ENCODE results near the gene CLIC3.
A peak's percentile ranks its signal among the peaks of the same experiment; 100 is the strongest.
"Not testable (repeated sequence)": the region's sequence is repeated elsewhere in the genome, so short reads cannot be mapped to it uniquely, and the experiment has no call there.

Gene CLIC3

DNA sequence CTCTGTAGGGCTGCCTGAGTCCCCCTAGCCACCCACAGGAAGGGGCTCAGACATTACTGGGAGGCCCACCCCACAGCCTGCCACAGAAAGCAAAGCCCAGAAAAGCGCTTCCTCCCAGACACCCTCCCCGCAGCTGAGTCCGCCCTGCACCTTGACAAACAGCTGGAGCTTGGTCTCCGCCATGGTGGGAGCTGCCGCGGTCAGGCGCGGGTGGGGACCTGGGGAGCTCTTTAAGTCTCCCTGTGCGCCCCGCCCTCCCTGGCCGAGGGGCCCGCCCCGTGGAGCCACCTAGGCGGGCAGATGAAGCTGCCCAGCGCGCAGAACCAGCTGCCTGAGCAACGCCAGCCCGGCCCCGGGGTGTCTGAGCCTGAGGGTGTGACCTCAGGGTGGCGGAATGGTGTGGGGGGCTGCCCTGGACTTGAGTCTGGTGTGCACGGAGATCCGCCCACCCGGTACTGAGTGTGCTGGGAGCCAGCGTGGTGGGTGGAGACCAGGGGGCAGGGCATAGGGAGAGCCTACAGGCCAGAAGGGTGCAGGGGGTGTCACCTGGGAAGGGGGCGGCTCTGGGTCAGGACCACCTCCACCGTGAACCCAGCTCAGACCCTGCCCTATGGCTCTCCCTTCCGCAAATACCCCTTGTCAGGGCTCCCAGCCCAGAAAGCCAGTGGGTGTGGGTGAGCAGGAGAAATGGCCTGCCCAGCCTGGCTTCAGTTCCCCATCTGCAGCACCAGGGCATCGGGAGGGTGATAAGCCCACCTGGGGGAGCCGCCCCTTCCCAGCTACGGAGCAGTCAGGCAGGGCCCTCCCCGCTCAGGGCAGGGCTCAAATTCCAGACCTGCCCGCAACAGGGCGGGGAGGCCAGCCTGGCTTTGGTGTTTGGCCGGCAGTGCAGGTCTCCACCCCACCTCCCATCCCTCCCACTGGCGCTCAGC is at the start of gene CLIC3:
TSS of gene CLIC3 (minus strand) at position 208 of the 932 bp plus-strand sequence. CDS start at position 183, 25 bp downstream.
- DNase-seq, result no peak

- DNase-seq, result peak in 1 of 2 experiments; percentile 43
Observed at GRCh38 chr9:137045294-137046087, 49.1 kb upstream of the CLIC3 start.

- DNase-seq, result no peak
Observed at GRCh38 chr9:137044502-137045177, 48.3 kb upstream of the CLIC3 start.

GRCh38 chr9:137044037-137044436 is 47.7 kb upstream of the CLIC3 start:
- no peak for DNase-seq

DNA sequence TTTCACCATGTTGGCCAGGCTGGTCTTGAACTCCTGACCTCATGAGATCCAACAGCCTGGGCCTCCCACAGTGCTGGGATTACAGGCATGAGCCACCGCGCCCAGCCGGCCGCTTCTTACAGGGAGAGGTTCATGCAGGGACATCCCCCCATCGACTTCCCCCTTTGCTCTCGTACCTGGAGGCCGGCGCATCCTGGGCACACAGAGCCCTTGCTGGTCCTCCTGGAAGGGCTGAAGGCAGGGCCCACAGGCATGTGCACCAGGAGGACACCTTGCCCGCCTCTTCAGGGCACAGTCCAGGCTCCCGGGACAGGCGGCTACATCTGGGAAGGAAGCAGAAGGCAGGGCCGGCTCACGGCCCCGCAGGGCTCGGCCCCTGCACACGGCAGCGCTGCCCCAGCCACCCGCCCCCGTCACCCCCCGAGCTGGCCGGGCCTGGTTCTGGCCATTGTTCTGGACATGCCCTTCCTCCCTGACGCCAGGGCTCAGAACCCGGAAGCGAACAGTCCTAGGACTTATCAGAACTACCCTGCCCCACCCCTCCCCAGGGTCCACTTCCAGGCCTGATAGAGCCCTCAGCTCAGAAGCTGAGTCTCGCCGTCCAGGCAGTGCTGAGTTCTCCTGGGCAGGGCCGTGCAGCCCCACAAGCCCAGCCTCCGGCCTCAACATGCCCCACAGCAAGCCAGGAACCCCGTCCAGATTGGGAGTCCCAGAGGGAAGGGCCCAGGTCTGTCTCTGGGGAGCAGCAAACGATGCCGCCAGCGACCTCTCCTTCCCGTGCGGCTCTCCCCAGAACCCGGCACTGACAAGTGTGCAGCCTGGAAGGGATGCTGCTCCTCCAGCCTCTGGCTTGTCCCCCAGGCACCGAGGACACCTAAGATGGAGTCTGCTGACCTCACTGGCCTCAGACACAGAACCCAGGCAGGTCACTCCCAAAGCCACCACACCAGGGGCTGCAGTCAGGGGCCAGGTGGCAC is 46.7 kb upstream of the CLIC3 start:
- DNase-seq, result no peak

- DNase-seq, result no peak
Observed at GRCh38 chr9:137041124-137041523, 44.8 kb upstream of the CLIC3 start.

DNA sequence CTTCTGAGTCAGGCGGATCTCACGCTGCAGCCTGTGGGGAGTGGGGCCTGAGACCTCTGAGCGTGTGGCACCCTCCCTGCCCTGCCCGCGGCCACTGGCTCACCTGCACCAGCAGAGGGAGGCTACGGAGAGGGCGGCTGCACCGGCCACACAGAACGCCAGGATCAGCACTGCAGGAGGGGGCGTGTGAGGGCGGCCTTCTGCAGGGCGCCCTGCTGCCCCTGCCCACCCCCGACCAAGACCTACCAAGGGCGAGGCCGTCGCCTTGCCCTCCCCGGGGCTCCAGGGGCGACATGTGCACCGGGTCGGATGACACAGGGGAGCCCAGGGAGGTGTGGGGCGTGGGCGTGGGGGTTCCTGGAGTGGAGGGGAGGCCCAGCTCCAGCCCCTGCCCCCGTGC is 44.2 kb upstream of the CLIC3 start:
- no peak for DNase-seq

- no peak for DNase-seq
Observed at GRCh38 chr9:137039611-137040366, 43.4 kb upstream of the CLIC3 start.

- no peak for DNase-seq
Observed at GRCh38 chr9:137038916-137039315, 42.5 kb upstream of the CLIC3 start.

- no peak for DNase-seq
Observed at GRCh38 chr9:137037483-137037882, 41.1 kb upstream of the CLIC3 start.

DNA sequence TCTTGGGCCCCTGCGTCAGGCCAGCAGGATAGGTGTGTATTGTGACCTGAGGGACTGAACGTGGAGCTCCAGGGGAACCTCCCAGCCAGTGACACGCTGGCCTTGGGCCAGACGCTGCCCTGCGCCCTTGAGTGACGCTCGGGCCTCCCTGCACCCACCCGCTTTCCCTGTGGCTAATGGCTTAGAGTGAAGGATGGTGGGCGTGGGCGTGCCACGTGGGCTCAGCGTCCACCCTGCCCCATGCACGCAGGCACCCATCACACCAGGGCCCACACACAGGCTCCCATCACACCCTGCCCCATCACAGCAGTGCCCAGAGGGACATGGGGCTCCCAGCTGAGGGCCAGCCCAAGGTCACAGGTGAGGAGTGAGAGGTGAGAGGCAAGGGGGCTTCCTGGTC is 40.7 kb upstream of the CLIC3 start:
- no peak for DNase-seq

GRCh38 chr9:137035937-137036336 is 39.6 kb upstream of the CLIC3 start:
- DNase-seq, result no peak

DNA sequence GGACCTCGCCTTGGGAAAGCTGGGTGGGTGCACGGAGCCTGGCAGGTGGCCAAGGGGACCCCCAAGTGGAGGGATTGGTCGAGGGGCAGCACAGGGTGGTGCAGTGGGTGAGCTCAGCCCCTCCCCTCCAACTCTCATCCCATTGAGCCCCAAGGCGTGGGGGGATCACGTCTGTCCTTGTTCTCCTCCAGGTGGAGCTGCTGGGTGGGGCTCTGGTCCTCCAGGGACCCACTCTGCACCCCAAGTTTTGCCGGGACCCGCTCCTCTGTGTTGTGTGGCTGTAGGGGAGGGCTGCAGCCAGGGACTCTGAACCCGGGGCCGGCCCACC is 39.1 kb upstream of the CLIC3 start:
- DNase-seq, result no peak

- DNase-seq, result peak; percentile 8 to 77
Observed at GRCh38 chr9:137034709-137035506, 38.5 kb upstream of the CLIC3 start.

GRCh38 chr9:137034039-137034708 is 37.8 kb upstream of the CLIC3 start:
- DNase-seq, result no peak

DNA sequence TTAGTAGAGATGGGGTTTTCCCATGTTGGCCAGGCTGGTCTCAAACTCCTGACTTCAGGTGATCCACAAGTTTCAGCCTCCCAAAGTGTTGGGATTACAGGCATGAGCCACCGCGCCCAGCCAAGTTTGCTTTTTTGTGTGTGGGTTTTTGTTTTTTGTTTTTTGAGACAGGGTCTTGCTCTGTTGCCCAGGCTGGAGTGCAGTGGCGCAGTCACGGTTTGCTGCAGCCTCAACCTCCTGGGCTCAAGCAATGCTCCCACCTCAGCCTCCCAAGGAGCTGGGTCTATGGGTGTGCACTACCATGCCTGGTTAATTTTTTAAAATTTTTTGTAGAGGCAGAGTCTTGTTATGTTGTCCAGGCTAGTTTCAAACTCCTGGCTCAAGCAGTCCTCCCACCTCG is 37.1 kb upstream of the CLIC3 start:
- DNase-seq, result not testable (repeated sequence)

DNA sequence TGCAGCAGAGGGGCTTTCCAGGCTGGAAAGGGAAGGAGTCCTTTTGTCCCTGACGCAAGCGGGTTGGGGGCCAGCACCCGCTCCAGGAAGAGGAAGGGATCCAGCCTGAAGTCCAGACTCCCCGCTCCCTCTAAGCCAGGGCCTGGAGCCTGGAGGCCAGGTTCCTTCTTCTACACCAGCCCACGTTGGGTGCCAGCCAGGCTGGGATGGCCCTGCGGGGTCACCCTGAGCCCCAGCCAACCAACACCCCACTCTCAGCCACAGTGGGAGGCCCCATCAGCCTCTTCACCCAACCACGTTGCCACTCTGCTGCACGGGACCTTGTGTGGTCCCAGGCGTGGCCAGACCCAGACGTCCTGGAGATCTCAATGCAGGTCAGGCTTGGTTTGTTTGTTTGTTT is 36.5 kb upstream of the CLIC3 start:
- no peak for DNase-seq

- no peak for DNase-seq
Observed at GRCh38 chr9:137031904-137032640, 35.7 kb upstream of the CLIC3 start, which contains the start of gene FUT7. Gene FUT7, minus strand, starts transcription at chr9:137032088. Its CDS starts 97 bp downstream, at chr9:137031991.

All from NCI-H446 (cell line).